ENCODE measurements around the gene SCAMP4. TPM values are rescaled to one million over a fixed set of nuclear protein-coding genes. Genes with fewer than 3 reads are reported as not detected.

Gene SCAMP4
- total RNA-seq, 2 donors from 2014 or later: 34.8 to 66.2 TPM

- Mint-ChIP-seq H3K4me3 (no peak overlapping the region), H3K27ac (no peak overlapping the region), H3K9me3 (no peaks in the 10 kb centered on the region), H3K4me1 (ENCODE audit: low read depth in 2 of 2) (peaks cover 4 to 12% of the 10 kb centered on the region in 2 donors), H3K36me3 (no peaks in the 10 kb centered on the region), H3K27me3 (no peaks in the 10 kb centered on the region)
- ATAC-seq (no peak), DNase-seq (ENCODE audit: low spot score) (peak; percentile 56)
Observed at GRCh38 chr19:1949304-1950101, 44.3 kb downstream of the SCAMP4 start.

GRCh38 chr19:1950640-1951039 is 45.4 kb downstream of the SCAMP4 start:
- no peak overlapping the region for H3K27ac Mint-ChIP-seq
- DNase-seq (ENCODE audit: low spot score) (no peak), ATAC-seq (no peak)
- H3K27me3 Mint-ChIP-seq: no peaks in the 10 kb centered on the region
- no peaks in the 10 kb centered on the region for H3K36me3 Mint-ChIP-seq
- H3K4me3 Mint-ChIP-seq: no peak overlapping the region
- H3K4me1 Mint-ChIP-seq (ENCODE audit: low read depth in 2 of 2): peaks cover 4 to 12% of the 10 kb centered on the region in 2 donors
- H3K9me3 Mint-ChIP-seq: no peaks in the 10 kb centered on the region

- H3K4me3 Mint-ChIP-seq: no peak overlapping the region
- DNase-seq (ENCODE audit: low spot score) (no peak), ATAC-seq (peak in 1 of 2 donors; percentile 47)
- H3K9me3 Mint-ChIP-seq: no peaks in the 10 kb centered on the region
- no peaks in the 10 kb centered on the region for H3K27me3 Mint-ChIP-seq
- H3K4me1 Mint-ChIP-seq (ENCODE audit: low read depth in 2 of 2): peaks cover 4 to 8% of the 10 kb centered on the region in 2 donors
- H3K27ac Mint-ChIP-seq: no peak overlapping the region
- no peaks in the 10 kb centered on the region for H3K36me3 Mint-ChIP-seq
Observed at GRCh38 chr19:1952635-1953034, 47.4 kb downstream of the SCAMP4 start.

GRCh38 chr19:1953037-1953436 is 47.8 kb downstream of the SCAMP4 start:
- H3K27ac Mint-ChIP-seq: no peak overlapping the region
- no peaks in the 10 kb centered on the region for H3K9me3 Mint-ChIP-seq
- H3K4me3 Mint-ChIP-seq: no peak overlapping the region
- no peaks in the 10 kb centered on the region for H3K27me3 Mint-ChIP-seq
- peak; percentile 31 for DNase-seq (ENCODE audit: low spot score)
- H3K4me1 Mint-ChIP-seq (ENCODE audit: low read depth in 2 of 2): peaks cover 4 to 8% of the 10 kb centered on the region in 2 donors
- H3K36me3 Mint-ChIP-seq: no peaks in the 10 kb centered on the region
- no peak for ATAC-seq

- Mint-ChIP-seq H3K4me3 (no peak overlapping the region), H3K4me1 (ENCODE audit: low read depth in 2 of 2) (peaks cover 4 to 6% of the 10 kb centered on the region in 2 donors), H3K27ac (no peak overlapping the region), H3K36me3 (no peaks in the 10 kb centered on the region), H3K27me3 (no peaks in the 10 kb centered on the region), H3K9me3 (no peaks in the 10 kb centered on the region)
- ATAC-seq (no peak), DNase-seq (ENCODE audit: low spot score) (peak; percentile 40)
Observed at GRCh38 chr19:1953441-1954094, 48.4 kb downstream of the SCAMP4 start.

GRCh38 chr19:1954532-1954933 is 49.3 kb downstream of the SCAMP4 start:
- H3K4me1 Mint-ChIP-seq (ENCODE audit: low read depth in 2 of 2): peaks cover 0 to 2% of the 10 kb centered on the region in 2 donors
- no peaks in the 10 kb centered on the region for H3K36me3 Mint-ChIP-seq
- H3K27me3 Mint-ChIP-seq: no peaks in the 10 kb centered on the region
- H3K4me3 Mint-ChIP-seq: no peak overlapping the region
- ATAC-seq (no peak), DNase-seq (ENCODE audit: low spot score) (peak; percentile 57)
- no peaks in the 10 kb centered on the region for H3K9me3 Mint-ChIP-seq
- H3K27ac Mint-ChIP-seq: no peak overlapping the region

- H3K9me3 Mint-ChIP-seq: no peaks in the 10 kb centered on the region
- no peaks in the 10 kb centered on the region for H3K27me3 Mint-ChIP-seq
- no peaks in the 10 kb centered on the region for H3K36me3 Mint-ChIP-seq
- H3K4me1 Mint-ChIP-seq (ENCODE audit: low read depth in 2 of 2): peaks cover 0 to 5% of the 10 kb centered on the region in 2 donors
- ATAC-seq: no peak
- H3K4me3 Mint-ChIP-seq: no peak overlapping the region
- H3K27ac Mint-ChIP-seq: no peak overlapping the region
- DNase-seq (ENCODE audit: low spot score): peak; percentile 60
Observed at GRCh38 chr19:1955171-1956121, 50.2 kb downstream of the SCAMP4 start.

- no peak for ATAC-seq
- Mint-ChIP-seq H3K27me3 (no peaks in the 10 kb centered on the region), H3K9me3 (no peaks in the 10 kb centered on the region)
Observed at GRCh38 chr19:1956122-1956494, 50.9 kb downstream of the SCAMP4 start.

GRCh38 chr19:1956868-1957492 is 51.8 kb downstream of the SCAMP4 start:
- no peaks in the 10 kb centered on the region for H3K27me3 Mint-ChIP-seq
- ATAC-seq (no peak), DNase-seq (ENCODE audit: low spot score) (no peak)
- H3K4me3 Mint-ChIP-seq: no peak overlapping the region
- H3K36me3 Mint-ChIP-seq: no peaks in the 10 kb centered on the region
- H3K4me1 Mint-ChIP-seq (ENCODE audit: low read depth in 2 of 2): peaks cover 0 to 10% of the 10 kb centered on the region in 2 donors
- H3K9me3 Mint-ChIP-seq: no peaks in the 10 kb centered on the region
- no peak overlapping the region for H3K27ac Mint-ChIP-seq

More at GRCh38 chr19:1956122-1956494, 50.9 kb downstream of the SCAMP4 start:
- Mint-ChIP-seq H3K36me3 (no peaks in the 10 kb centered on the region), H3K4me3 (no peak overlapping the region), H3K27ac (no peak overlapping the region), H3K4me1 (ENCODE audit: low read depth in 2 of 2) (peaks cover 0 to 6% of the 10 kb centered on the region in 2 donors)
- no peak for DNase-seq (ENCODE audit: low spot score)

GRCh38 chr19:1957562-1958248 is 52.5 kb downstream of the SCAMP4 start:
- no peak for ATAC-seq
- Mint-ChIP-seq H3K4me3 (no peak overlapping the region), H3K27me3 (no peaks in the 10 kb centered on the region), H3K9me3 (no peaks in the 10 kb centered on the region), H3K36me3 (no peaks in the 10 kb centered on the region), H3K27ac (no peak overlapping the region), H3K4me1 (ENCODE audit: low read depth in 2 of 2) (peaks cover 0 to 11% of the 10 kb centered on the region in 2 donors)
- no peak for DNase-seq (ENCODE audit: low spot score)

GRCh38 chr19:1959928-1960589 is 54.9 kb downstream of the SCAMP4 start:
- Mint-ChIP-seq H3K36me3 (no peaks in the 10 kb centered on the region), H3K27ac (no peak overlapping the region), H3K4me3 (no peak overlapping the region), H3K27me3 (no peaks in the 10 kb centered on the region), H3K9me3 (no peaks in the 10 kb centered on the region), H3K4me1 (ENCODE audit: low read depth in 2 of 2) (peaks cover 0 to 11% of the 10 kb centered on the region in 2 donors)
- ATAC-seq: no peak
- DNase-seq (ENCODE audit: low spot score): no peak

- H3K4me1 Mint-ChIP-seq (ENCODE audit: low read depth in 2 of 2): peaks cover 5 to 15% of the 10 kb centered on the region in 2 donors
- ATAC-seq: peak in 1 of 2 donors; percentile 10
- no peak overlapping the region for H3K4me3 Mint-ChIP-seq
- H3K27me3 Mint-ChIP-seq: no peaks in the 10 kb centered on the region
- peak overlapping the region in 1 of 2 donors; percentile 39 for H3K27ac Mint-ChIP-seq
- DNase-seq (ENCODE audit: low spot score): peak; percentile 59
- no peaks in the 10 kb centered on the region for H3K36me3 Mint-ChIP-seq
- no peaks in the 10 kb centered on the region for H3K9me3 Mint-ChIP-seq
Observed at GRCh38 chr19:1961000-1961883, 56.0 kb downstream of the SCAMP4 start.
